ENCODE results near the gene CRB1.

- TF ChIP-seq EZH2 (IDR thresholded peaks at IDR 0.05; ENCODE audit: borderline replicate concordance, low read depth, low read length, severe bottlenecking) (no peak), CTCF (IDR thresholded peaks at IDR 0.05; ENCODE audit: borderline replicate concordance, extremely low read depth, low read length, poor library complexity, severe bottlenecking) (no peak)
Measured at GRCh38 chr1:197485790-197486189, 217.7 kb downstream of the CRB1 start.
